ENCODE results near the gene PRKCH.

The PRKCH gene

GRCh38 chr14:61362072-61362750 is 40.8 kb downstream of the PRKCH start:
- no peak for DNase-seq (ENCODE audit: low read depth in 2 of 2)

DNA sequence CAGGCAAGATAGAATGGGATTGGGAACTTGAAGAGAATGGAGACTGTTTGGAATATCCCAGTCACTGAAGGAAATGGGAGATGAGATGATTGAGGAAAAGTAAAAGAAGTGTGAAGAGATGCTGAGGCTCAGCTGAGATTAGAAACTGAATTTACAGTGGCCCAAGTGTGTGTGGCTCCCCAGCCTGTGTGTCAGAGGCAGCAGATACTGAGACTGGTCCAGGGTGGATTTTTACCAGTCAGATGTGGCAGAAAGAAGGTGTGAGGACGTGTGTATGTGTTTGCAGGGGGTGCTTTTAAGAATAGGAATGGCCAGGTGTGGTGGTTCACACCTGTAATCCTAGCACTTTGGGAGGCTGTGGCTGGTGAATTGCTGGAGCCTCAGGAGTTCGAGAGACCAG is 42.9 kb downstream of the PRKCH start:
- no peak for DNase-seq (ENCODE audit: low read depth in 2 of 2)

GRCh38 chr14:61365667-61366212 is 44.4 kb downstream of the PRKCH start:
- DNase-seq (ENCODE audit: low read depth in 2 of 2): no peak

DNA sequence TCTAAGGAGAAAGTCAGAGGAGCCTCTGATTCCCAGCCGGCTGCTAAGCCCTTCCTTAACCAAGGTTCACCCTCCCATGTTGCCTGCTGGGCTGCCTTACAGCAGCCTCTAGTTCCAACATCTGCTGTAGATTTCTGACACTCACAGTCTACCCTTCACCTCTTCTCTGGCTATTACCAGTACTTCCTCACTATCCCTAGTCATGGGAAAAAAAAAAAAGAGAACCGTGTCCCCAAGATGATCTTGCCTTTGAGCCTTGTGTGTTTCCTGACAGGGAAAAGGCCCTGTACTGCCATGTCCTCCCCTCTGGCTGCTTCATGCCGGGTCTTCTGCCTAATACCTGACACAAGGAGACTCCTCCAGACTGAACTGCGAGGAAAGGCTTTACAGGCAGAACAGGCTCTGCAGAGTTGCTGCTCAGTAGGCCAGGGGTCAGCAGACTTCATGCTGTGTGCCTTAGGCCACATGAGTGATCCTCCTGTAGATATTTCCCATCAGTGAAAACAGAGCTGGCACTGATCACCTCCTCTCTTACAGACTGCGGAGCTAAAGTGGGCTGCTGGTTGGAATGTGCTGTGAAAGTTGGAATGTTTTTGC is 46.8 kb downstream of the PRKCH start:
- DNase-seq (ENCODE audit: low read depth in 2 of 2): no peak

DNA sequence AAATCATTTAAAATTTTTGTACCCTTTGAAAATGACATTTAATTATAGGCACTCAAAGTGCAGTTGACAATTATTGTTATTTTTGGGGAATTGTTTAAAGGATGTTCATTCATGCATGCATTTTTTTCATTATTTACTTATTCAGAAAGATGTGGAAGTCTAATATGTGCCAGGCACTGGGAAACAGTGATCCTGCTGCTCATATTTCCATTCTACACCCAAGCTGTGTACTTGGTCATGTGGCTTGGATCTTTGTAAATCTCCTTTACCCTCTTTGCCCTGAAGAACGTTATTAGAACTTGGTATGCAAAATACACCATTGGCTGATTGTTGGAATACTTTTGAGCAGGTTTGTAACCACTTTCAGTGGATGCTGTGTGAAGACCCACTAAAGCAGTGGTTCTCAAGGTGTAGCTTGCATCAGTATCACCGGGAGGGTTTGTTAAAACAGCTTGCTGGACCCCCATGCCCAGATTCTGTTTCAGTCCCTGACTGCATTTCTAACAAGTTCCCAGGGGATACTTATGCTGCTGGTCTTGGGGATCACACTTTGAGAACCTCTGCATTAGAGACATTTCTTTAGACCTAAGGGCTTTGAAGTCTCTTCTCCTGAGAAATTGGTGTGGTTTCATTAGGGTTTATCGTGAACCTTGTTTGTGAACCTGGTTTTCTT is 47.5 kb downstream of the PRKCH start:
- no peak for DNase-seq (ENCODE audit: low read depth in 2 of 2)

DNA sequence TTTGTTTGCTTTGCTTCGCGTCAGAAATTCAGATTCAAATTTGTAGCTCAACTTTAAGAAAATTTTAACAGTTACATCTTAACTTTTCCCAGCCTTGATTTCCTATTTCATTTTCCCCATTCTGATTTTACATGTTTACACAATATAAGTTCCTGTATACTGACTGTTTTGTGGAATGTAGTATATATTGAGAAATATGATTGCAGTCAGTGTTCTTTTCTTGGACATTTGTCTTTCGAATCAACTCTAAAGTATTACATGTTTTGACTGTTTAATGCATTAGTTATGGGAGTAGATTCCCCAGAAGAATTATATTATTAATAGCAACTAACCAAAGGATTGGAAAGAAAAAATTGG is 48.1 kb downstream of the PRKCH start:
- DNase-seq (ENCODE audit: low read depth in 2 of 2): no peak

DNA sequence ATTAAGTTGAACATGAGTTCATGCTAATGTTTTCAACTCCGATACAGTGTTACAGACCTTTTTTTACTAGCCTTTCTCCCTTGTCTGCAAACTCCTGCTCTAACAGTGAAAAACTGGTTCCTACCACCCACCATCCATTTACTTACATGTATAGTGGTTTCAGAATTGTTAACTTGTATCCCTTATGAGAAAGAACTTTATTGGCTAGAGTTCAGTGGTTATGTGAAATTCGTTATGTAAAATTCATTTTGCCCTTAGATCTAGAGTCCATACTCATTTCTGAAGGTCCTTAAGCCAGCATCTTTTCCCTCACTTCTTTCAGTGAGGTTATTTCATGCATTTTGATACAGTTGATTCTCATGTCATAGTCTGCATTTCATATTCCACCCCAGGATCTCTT is 51.0 kb downstream of the PRKCH start:
- no peak for DNase-seq (ENCODE audit: low read depth in 2 of 2)

GRCh38 chr14:61372842-61373555 is 51.6 kb downstream of the PRKCH start:
- DNase-seq (ENCODE audit: low read depth in 2 of 2): no peak

GRCh38 chr14:61374284-61374683 is 52.9 kb downstream of the PRKCH start:
- DNase-seq (ENCODE audit: low read depth in 2 of 2): no peak

- no peak for DNase-seq (ENCODE audit: low read depth in 2 of 2)
These were observed 53.8 kb downstream of the PRKCH start for GRCh38 chr14:61375218-61375617.

- DNase-seq (ENCODE audit: low read depth in 2 of 2): no peak
These were observed 54.9 kb downstream of the PRKCH start for GRCh38 chr14:61376314-61376713.

DNA sequence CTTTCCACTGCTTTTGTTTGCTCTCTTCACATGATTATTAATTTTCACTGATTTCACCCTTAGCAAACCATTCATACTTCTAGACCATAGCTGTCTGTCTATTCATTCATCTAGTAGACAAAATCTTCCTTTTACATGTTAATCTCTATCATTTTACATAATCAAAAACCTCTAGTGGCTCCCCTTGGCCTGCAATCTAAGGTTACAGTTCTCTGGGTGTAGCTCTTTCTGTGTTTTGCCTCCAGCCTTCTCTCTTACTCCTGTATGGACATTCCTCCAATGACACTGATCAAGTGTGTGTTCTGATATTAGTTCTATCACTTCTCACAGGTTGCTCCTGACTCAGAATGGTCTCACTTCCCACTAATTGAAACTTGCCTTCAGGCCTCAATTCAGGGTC is 56.4 kb downstream of the PRKCH start:
- DNase-seq (ENCODE audit: low read depth in 2 of 2): no peak

DNA sequence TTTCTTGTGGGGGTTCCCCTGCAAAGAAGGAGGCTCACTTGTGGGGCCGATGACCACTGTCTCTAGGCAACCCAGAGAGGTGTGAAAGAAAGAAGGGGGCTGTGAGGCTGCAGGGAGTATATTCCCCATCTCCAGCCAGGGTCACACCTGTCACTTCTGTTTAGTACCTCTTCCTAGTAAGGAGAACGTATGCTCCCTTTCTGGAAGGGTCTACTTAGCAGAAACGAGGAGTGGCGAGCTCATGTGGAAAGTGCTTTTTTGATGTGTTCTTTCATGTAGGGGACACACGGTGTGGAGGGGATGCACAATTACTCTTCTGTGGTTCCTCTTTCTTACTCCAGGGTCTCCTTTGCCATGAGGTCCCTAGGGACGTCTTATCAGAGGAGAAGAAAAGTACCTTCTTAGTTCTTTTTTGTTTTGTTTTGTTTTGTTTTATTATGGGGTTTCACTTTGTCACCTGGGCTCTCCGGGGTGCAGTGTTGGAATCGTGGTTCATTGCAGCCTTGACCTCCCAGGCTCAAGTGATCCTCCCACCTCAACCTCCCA is 58.3 kb downstream of the PRKCH start:
- no peak for DNase-seq (ENCODE audit: low read depth in 2 of 2)

- no peak for DNase-seq (ENCODE audit: low read depth in 2 of 2)
These were observed 59.6 kb downstream of the PRKCH start for GRCh38 chr14:61380984-61381383.

- no peak for DNase-seq (ENCODE audit: low read depth in 2 of 2)
These were observed 60.2 kb downstream of the PRKCH start for GRCh38 chr14:61381553-61381952.

DNA sequence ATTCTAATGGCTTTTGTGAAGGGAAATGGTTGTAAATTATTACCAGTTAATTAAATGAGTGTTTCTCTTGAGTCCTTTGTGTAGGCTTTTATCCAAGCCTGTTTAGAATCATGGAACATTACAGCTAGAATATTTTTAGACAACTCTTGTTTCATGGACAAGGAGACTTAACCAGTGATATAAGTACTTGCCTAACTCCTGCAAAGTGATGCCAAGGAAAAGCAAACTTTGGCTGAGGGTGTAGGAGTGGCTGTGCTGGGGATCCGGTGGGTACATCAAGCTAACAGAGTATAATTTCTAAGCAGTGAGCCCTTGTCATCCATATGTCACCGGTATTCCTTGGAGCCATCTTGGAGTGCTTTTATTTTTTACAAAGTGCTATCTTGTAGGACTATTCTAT is 61.5 kb downstream of the PRKCH start:
- DNase-seq (ENCODE audit: low read depth in 2 of 2): no peak

GRCh38 chr14:61385002-61385685 is 63.8 kb downstream of the PRKCH start:
- peak in 1 of 2 donors; percentile 32 for DNase-seq (ENCODE audit: low read depth in 2 of 2)

- no peak for DNase-seq (ENCODE audit: low read depth in 2 of 2)
These were observed 64.9 kb downstream of the PRKCH start for GRCh38 chr14:61386173-61386772.

DNA sequence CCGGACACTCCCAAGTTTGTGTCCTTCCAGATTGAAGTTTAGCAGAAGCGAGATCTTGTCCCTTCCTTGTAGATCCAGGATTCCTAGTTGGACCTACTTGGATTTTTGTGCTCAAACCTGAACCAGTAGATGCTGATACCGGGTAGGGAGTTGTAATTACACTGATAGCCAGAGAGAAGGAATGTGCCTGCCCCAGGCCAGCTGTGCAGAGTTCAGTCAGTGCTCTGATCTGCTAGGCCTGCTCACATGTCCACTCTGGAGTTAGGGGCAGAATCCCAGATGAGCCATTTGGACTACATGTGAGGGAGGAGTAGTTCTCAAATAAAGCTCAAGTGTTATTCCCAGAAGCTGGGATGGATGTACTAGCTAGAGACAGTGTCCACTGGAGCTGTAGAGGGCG is 65.7 kb downstream of the PRKCH start:
- no peak for DNase-seq (ENCODE audit: low read depth in 2 of 2)

DNA sequence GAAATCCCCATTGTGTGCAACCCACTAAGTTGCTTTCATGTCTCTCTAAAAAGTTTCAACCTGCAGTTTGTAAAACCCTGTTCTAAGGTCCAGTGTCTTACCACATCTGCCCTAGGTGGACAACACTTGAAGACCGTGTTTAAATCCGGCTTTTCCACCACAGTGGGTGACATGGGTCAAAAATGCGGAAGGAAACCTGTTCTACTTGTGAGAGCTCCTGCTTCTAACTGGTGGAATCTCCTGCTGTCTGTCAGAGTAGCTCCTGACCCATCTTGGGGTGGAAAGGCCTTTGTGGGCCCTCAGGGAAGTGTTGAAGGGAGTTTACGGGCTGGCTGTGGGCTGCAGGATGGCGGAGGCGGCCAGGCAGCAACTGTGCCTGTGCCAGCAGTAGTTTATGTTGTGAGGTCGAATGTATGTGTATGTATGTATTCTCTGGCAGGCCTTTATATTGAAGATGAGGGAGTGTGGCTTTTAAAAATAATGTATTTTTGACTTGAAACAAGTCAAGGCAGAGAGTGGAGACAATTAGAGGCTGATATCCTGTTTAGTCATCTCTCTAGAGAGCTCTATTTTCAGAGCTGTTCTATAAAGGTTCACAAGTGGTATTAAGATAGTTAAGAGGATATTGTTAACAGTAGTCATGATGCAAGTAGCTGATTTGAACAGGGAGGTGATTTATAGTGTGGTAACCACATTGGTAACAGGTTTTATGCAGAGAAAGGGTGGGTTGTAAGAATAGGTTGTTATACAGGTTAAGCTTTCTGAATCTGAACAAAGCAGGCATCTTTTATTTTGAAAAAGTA is 67.0 kb downstream of the PRKCH start:
- no peak for DNase-seq (ENCODE audit: low read depth in 2 of 2)
